SK-N-SH (cell line): ENCODE measurements around the gene SPINK4.

Source experiments
- CHD2 ChIP-seq: fragments of 150-350 bp; IDR thresholded peaks from 2 replicates; pipeline ENCODE4 v1.6.1; 2018; ENCODE audit warnings: low read length; ENCODE audit not compliant: partially characterized antibody
- GABPA ChIP-seq: IDR thresholded peaks from 2 replicates; pipeline ENCODE4 v1.4.0; 2012; ENCODE audit warnings: low read depth, mild to moderate bottlenecking
- MXI1 ChIP-seq: IDR thresholded peaks from 2 replicates; pipeline ENCODE4 v1.6.1; 2012; ENCODE audit warnings: mild to moderate bottlenecking, low read depth, low read length, improper control_type of control experiment
- POLR2AphosphoS5 ChIP-seq: IDR thresholded peaks from 2 replicates; pipeline ENCODE4 v1.6.1; 2012; ENCODE audit warnings: low read depth, low read length
- RAD21 ChIP-seq: IDR thresholded peaks from 2 replicates; pipeline ENCODE4 v1.6.1; 2012; ENCODE audit warnings: mild to moderate bottlenecking, low read length
- RXRA ChIP-seq: IDR thresholded peaks from 2 replicates; pipeline ENCODE4 v1.4.0; 2012; ENCODE audit warnings: low read depth, mild to moderate bottlenecking, borderline replicate concordance
- YY1 ChIP-seq: IDR thresholded peaks from 2 replicates; pipeline ENCODE4 v1.4.0; 2012; ENCODE audit warnings: low read depth, mild to moderate bottlenecking
- TF ChIP-seq, protein P1 (sequence below): fragments of 200-600 bp; sonication (generic); IDR thresholded peaks from 2 replicates; pipeline ENCODE4 v1.6.1; 2017; ENCODE audit warnings: antibody characterized with exemption, mild to moderate bottlenecking, moderate library complexity
- TF ChIP-seq, protein P2 (sequence below): fragments of 150-350 bp; IDR thresholded peaks from 2 replicates; pipeline ENCODE4 v1.6.1; 2017; ENCODE audit warnings: antibody characterized with exemption, low read length, low read depth, borderline replicate concordance
- TF ChIP-seq, protein P3 (sequence below): IDR thresholded peaks from 2 replicates; pipeline ENCODE4; 2012
- TF ChIP-seq, protein P4 (sequence below): IDR thresholded peaks from 2 replicates; pipeline ENCODE4 v1.6.1; 2012; ENCODE audit warnings: mild to moderate bottlenecking, low read depth, low read length, moderate library complexity

DNA sequence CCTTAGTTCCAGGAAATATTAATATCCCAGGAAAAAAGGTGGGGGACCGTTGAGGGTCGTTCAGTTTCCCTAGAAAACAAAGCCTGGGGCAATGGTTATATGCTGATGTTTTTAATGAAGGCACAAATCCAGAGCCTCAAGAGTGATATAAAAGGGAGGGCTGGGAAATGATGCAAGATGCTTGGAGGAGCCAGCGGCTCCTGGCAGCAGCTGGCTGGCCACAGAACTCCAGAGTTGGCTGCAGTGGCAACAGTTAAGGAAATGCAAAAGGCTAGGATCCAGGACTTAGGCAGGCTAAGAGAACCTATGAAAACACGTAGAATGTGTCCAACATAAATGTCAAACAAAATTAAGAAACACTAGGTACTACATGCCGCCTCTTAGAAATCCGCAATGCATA, 41.8 kb upstream of the SPINK4 start:
- TF ChIP-seq YY1, result no peak
- TF ChIP-seq MXI1, result no peak
- TF ChIP-seq, protein P1, sequence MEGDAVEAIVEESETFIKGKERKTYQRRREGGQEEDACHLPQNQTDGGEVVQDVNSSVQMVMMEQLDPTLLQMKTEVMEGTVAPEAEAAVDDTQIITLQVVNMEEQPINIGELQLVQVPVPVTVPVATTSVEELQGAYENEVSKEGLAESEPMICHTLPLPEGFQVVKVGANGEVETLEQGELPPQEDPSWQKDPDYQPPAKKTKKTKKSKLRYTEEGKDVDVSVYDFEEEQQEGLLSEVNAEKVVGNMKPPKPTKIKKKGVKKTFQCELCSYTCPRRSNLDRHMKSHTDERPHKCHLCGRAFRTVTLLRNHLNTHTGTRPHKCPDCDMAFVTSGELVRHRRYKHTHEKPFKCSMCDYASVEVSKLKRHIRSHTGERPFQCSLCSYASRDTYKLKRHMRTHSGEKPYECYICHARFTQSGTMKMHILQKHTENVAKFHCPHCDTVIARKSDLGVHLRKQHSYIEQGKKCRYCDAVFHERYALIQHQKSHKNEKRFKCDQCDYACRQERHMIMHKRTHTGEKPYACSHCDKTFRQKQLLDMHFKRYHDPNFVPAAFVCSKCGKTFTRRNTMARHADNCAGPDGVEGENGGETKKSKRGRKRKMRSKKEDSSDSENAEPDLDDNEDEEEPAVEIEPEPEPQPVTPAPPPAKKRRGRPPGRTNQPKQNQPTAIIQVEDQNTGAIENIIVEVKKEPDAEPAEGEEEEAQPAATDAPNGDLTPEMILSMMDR, result no peak
- no peak for TF ChIP-seq GABPA
- no peak for TF ChIP-seq POLR2AphosphoS5
- TF ChIP-seq, protein P2, sequence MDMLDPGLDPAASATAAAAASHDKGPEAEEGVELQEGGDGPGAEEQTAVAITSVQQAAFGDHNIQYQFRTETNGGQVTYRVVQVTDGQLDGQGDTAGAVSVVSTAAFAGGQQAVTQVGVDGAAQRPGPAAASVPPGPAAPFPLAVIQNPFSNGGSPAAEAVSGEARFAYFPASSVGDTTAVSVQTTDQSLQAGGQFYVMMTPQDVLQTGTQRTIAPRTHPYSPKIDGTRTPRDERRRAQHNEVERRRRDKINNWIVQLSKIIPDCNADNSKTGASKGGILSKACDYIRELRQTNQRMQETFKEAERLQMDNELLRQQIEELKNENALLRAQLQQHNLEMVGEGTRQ, result no peak
- TF ChIP-seq, protein P3, sequence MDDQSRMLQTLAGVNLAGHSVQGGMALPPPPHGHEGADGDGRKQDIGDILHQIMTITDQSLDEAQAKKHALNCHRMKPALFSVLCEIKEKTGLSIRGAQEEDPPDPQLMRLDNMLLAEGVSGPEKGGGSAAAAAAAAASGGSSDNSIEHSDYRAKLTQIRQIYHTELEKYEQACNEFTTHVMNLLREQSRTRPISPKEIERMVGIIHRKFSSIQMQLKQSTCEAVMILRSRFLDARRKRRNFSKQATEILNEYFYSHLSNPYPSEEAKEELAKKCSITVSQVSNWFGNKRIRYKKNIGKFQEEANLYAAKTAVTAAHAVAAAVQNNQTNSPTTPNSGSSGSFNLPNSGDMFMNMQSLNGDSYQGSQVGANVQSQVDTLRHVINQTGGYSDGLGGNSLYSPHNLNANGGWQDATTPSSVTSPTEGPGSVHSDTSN, result no peak
- no peak for TF ChIP-seq RXRA
- TF ChIP-seq RAD21, result no peak
- TF ChIP-seq CHD2, result no peak
- TF ChIP-seq, protein P4, sequence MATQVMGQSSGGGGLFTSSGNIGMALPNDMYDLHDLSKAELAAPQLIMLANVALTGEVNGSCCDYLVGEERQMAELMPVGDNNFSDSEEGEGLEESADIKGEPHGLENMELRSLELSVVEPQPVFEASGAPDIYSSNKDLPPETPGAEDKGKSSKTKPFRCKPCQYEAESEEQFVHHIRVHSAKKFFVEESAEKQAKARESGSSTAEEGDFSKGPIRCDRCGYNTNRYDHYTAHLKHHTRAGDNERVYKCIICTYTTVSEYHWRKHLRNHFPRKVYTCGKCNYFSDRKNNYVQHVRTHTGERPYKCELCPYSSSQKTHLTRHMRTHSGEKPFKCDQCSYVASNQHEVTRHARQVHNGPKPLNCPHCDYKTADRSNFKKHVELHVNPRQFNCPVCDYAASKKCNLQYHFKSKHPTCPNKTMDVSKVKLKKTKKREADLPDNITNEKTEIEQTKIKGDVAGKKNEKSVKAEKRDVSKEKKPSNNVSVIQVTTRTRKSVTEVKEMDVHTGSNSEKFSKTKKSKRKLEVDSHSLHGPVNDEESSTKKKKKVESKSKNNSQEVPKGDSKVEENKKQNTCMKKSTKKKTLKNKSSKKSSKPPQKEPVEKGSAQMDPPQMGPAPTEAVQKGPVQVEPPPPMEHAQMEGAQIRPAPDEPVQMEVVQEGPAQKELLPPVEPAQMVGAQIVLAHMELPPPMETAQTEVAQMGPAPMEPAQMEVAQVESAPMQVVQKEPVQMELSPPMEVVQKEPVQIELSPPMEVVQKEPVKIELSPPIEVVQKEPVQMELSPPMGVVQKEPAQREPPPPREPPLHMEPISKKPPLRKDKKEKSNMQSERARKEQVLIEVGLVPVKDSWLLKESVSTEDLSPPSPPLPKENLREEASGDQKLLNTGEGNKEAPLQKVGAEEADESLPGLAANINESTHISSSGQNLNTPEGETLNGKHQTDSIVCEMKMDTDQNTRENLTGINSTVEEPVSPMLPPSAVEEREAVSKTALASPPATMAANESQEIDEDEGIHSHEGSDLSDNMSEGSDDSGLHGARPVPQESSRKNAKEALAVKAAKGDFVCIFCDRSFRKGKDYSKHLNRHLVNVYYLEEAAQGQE, result no peak
